Measurements from ENCODE around the gene ABCC8.

- TF ChIP-seq EZH2 (IDR thresholded peaks at IDR 0.05; ENCODE audit: borderline replicate concordance, low read length): no peak
- TF ChIP-seq, protein P1, sequence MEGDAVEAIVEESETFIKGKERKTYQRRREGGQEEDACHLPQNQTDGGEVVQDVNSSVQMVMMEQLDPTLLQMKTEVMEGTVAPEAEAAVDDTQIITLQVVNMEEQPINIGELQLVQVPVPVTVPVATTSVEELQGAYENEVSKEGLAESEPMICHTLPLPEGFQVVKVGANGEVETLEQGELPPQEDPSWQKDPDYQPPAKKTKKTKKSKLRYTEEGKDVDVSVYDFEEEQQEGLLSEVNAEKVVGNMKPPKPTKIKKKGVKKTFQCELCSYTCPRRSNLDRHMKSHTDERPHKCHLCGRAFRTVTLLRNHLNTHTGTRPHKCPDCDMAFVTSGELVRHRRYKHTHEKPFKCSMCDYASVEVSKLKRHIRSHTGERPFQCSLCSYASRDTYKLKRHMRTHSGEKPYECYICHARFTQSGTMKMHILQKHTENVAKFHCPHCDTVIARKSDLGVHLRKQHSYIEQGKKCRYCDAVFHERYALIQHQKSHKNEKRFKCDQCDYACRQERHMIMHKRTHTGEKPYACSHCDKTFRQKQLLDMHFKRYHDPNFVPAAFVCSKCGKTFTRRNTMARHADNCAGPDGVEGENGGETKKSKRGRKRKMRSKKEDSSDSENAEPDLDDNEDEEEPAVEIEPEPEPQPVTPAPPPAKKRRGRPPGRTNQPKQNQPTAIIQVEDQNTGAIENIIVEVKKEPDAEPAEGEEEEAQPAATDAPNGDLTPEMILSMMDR (conservative IDR thresholded peaks at IDR 0.05 in 1 of 2, IDR thresholded peaks at IDR 0.05 in 1 of 2; ENCODE audit: extremely low read depth in 1 of 2, insufficient read depth in 1 of 2, low read depth in 1 of 2, low read length in 2 of 2): no peak
These were observed 133.4 kb downstream of the ABCC8 start for GRCh38 chr11:17343257-17343656.

All from mammary epithelial cell (primary cell).